NCI-H774 (cell line): ENCODE measurements around the gene KCNMA1.

Experiments
- DNase-seq: peaks from one replicate; lab custom pipeline; 2025; lab: John Stamatoyannopoulos, UW

Gene KCNMA1

GRCh38 chr10:77207828-77208185 is 429.8 kb downstream of the KCNMA1 start:
- DNase-seq: no peak

- no peak for DNase-seq
Observed at GRCh38 chr10:77207182-77207827, 430.3 kb downstream of the KCNMA1 start.

- DNase-seq: no peak
Observed at GRCh38 chr10:77205135-77205534, 432.5 kb downstream of the KCNMA1 start.

GRCh38 chr10:77204171-77204570 is 433.4 kb downstream of the KCNMA1 start:
- no peak for DNase-seq

- DNase-seq: no peak
Observed at GRCh38 chr10:77202857-77203256, 434.8 kb downstream of the KCNMA1 start.

GRCh38 chr10:77201135-77202106 is 436.2 kb downstream of the KCNMA1 start:
- DNase-seq: no peak

GRCh38 chr10:77197544-77197943 is 440.1 kb downstream of the KCNMA1 start:
- DNase-seq: no peak

- DNase-seq: no peak
Observed at GRCh38 chr10:77196614-77197013, 441.0 kb downstream of the KCNMA1 start.

GRCh38 chr10:77195101-77195500 is 442.5 kb downstream of the KCNMA1 start:
- no peak for DNase-seq

- DNase-seq: no peak
Observed at GRCh38 chr10:77193001-77193400, 444.6 kb downstream of the KCNMA1 start.

GRCh38 chr10:77192402-77192801 is 445.2 kb downstream of the KCNMA1 start:
- DNase-seq: no peak

- DNase-seq: no peak
Observed at GRCh38 chr10:77191324-77192049, 446.1 kb downstream of the KCNMA1 start.

GRCh38 chr10:77190291-77190690 is 447.3 kb downstream of the KCNMA1 start:
- no peak for DNase-seq

GRCh38 chr10:77189520-77189919 is 448.1 kb downstream of the KCNMA1 start:
- no peak for DNase-seq

GRCh38 chr10:77189075-77189474 is 448.5 kb downstream of the KCNMA1 start:
- DNase-seq: no peak

GRCh38 chr10:77188521-77188920 is 449.1 kb downstream of the KCNMA1 start:
- no peak for DNase-seq

GRCh38 chr10:77188000-77188395 is 449.6 kb downstream of the KCNMA1 start:
- DNase-seq: no peak

- no peak for DNase-seq
Observed at GRCh38 chr10:77187376-77187999, 450.1 kb downstream of the KCNMA1 start.

- DNase-seq: no peak
Observed at GRCh38 chr10:77186936-77187335, 450.7 kb downstream of the KCNMA1 start.

GRCh38 chr10:77185696-77186095 is 451.9 kb downstream of the KCNMA1 start:
- no peak for DNase-seq

GRCh38 chr10:77182803-77183202 is 454.8 kb downstream of the KCNMA1 start:
- no peak for DNase-seq

GRCh38 chr10:77180794-77181193 is 456.8 kb downstream of the KCNMA1 start:
- no peak for DNase-seq
